GM23248 (cell line): ENCODE results near the gene MAP4K3. TPM values are rescaled to one million over a fixed set of nuclear protein-coding genes. Genes with fewer than 3 reads are reported as not detected.

Experiments used
- DNase-seq: peaks from one replicate; pipeline ENCODE4 v3.0.0-alpha.2; 2015
- H2AFZ ChIP-seq: fragments of 200-600 bp; sonication (generic); 2 replicates; pipeline ENCODE4 v1.6.1; 2016; ENCODE audit warnings: antibody characterized with exemption
- H3F3A ChIP-seq: fragments of 200-600 bp; sonication (generic); 2 replicates; pipeline ENCODE4 v1.6.1; 2016; ENCODE audit warnings: mild to moderate bottlenecking, antibody characterized with exemption, mixed run types; ENCODE audit not compliant: insufficient read depth
- H3K27ac ChIP-seq: fragments of 200-600 bp; sonication (generic); 2 replicates; pipeline ENCODE4 v1.5.1; 2016; ENCODE audit warnings: mild to moderate bottlenecking
- H3K27me3 ChIP-seq: fragments of 200-600 bp; sonication (generic); replicated peaks from 2 replicates; pipeline ENCODE4 v1.6.1; 2016; ENCODE audit warnings: mild to moderate bottlenecking; ENCODE audit not compliant: insufficient read depth
- H3K36me3 ChIP-seq: fragments of 200-600 bp; sonication (generic); 2 replicates; pipeline ENCODE4 v1.6.1; 2016; ENCODE audit warnings: low read depth, mild to moderate bottlenecking
- H3K4me1 ChIP-seq: fragments of 200-600 bp; sonication (generic); 2 replicates; pipeline ENCODE4 v1.6.1; 2016; ENCODE audit warnings: mild to moderate bottlenecking; ENCODE audit not compliant: insufficient read depth
- H3K4me2 ChIP-seq: fragments of 200-600 bp; sonication (generic); one replicate; pipeline ENCODE4 v1.6.1; 2016; ENCODE audit warnings: mild to moderate bottlenecking; ENCODE audit not compliant: unreplicated experiment
- H3K4me3 ChIP-seq: fragments of 200-600 bp; sonication (generic); 2 replicates; pipeline ENCODE4 v1.5.1; 2016; ENCODE audit warnings: mild to moderate bottlenecking
- H3K79me2 ChIP-seq: fragments of 200-600 bp; sonication (generic); 2 replicates; pipeline ENCODE4 v1.6.1; 2016; ENCODE audit warnings: mild to moderate bottlenecking; ENCODE audit not compliant: insufficient read depth
- H3K9ac ChIP-seq: fragments of 200-600 bp; sonication (generic); 2 replicates; pipeline ENCODE4 v1.6.1; 2016; ENCODE audit warnings: mild to moderate bottlenecking
- H3K9me2 ChIP-seq: fragments of 200-600 bp; sonication (generic); 2 replicates; pipeline ENCODE4 v1.6.1; 2016; ENCODE audit warnings: mixed run types, mild to moderate bottlenecking, moderate library complexity; ENCODE audit not compliant: insufficient read depth
- H3K9me3 ChIP-seq: fragments of 200-600 bp; sonication (generic); one replicate; pipeline ENCODE4 v1.6.1; 2017; ENCODE audit warnings: low read depth
- H4K20me1 ChIP-seq: fragments of 200-600 bp; sonication (generic); 2 replicates; pipeline ENCODE4 v1.6.0; 2016; ENCODE audit not compliant: insufficient read depth
- EZH2 ChIP-seq: fragments of 200-600 bp; sonication (generic); IDR thresholded peaks from 2 replicates; pipeline ENCODE4 v1.6.1; 2018; ENCODE audit warnings: antibody characterized with exemption, mild to moderate bottlenecking; ENCODE audit not compliant: insufficient read depth, poor library complexity, severe bottlenecking
- EZH2phosphoT487 ChIP-seq: fragments of 200-600 bp; sonication (generic); IDR thresholded peaks from 2 replicates; pipeline ENCODE4 v1.6.1; 2018; ENCODE audit warnings: antibody characterized with exemption, moderate library complexity, mild to moderate bottlenecking, low read depth; ENCODE audit not compliant: insufficient read depth
- WGBS, 2 experiments: methylation state at CpG; one replicate each; pipeline ENCODE4 v1.1.6; 2015 to 2017; ENCODE audit warnings: low lambda C conversion rate in 2 of 2, low coverage in 1 of 2; ENCODE audit errors: missing lambda C conversion rate in 2 of 2; 5-methylcytosine and 5-hydroxymethylcytosine counted together
- in situ Hi-C: fragments of 300-500 bp; cut with MboI; formaldehyde crosslinking; loops from 2 replicates; pipeline ENCODE4 v1.15.0; 2020
- polyA plus RNA-seq: library from polyadenylated mRNA; unstranded; fragments of >200 nt; fragmentation: Nextera tagmentation; extraction: Ambion mirVana; gene quantifications from 2 replicates; pipeline ENCODE4 v1.2.1, GENCODE V29; 2016
- total RNA-seq: library from RNA; depleted of rRNA; stranded (reverse); fragments of >200 nt; shearing (Covaris generic); gene quantifications from 2 replicates; pipeline ENCODE4 v1.2.3, GENCODE V29; 2014

Gene MAP4K3
- total and polyA plus RNA-seq, 2 experiments from 2014 or later = 9.9 to 32.0 TPM

- peak; percentile 85 for DNase-seq
- H3K27ac ChIP-seq = no peak overlapping the region
- no peaks in the 10 kb centered on the region for H3K9me3 ChIP-seq
- peak overlapping the region; percentile 32; the same call in 1 of the 2 replicates for H3K9ac ChIP-seq
- no peaks in the 10 kb centered on the region for H3F3A ChIP-seq
- no peaks in the 10 kb centered on the region for H3K9me2 ChIP-seq
- WGBS, 2 experiments = 19 to 20% methylated on average over 9 of the region's 9 CpGs
- TF ChIP-seq EZH2 (no peak), EZH2phosphoT487 (no peak)
- H3K4me3 ChIP-seq = peak overlapping the region; percentile 46
- H3K79me2 ChIP-seq = no peaks in the 10 kb centered on the region
- no peaks in the 10 kb centered on the region for H3K4me1 ChIP-seq
- H3K27me3 ChIP-seq = no peaks in the 10 kb centered on the region
- H3K36me3 ChIP-seq = no peaks in the 10 kb centered on the region
- no peaks in the 10 kb centered on the region for H4K20me1 ChIP-seq
- H3K4me2 ChIP-seq = peak overlapping the region; percentile 62
- peak overlapping the region; percentile 87 for H2AFZ ChIP-seq
- in situ Hi-C loops = loop anchor here (10.0 kb wide), 1 partner anchor 103 kb away; the partner anchor contains the start of gene SOS1
Observed at GRCh38 chr2:39227628-39228412, 209.3 kb downstream of the MAP4K3 start.

DNA sequence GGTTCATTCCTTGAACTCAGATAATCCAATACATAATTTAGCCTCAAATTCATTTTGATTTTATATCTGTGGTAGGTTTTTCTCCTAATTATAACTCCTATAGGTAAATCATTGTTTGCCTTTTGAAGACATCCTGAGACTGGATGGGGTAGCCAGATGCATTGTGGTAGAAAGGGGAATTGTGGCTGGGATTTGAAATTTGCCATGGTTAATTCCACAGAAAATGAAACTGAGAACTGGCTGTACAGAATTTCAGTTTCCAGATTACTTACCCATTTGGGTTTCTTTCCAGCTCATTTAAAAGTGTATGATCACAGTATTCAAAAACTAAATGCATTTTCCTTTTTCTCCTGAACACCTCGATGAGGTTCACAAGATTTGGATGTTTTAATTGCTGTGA lies 211.5 kb downstream of the MAP4K3 start:
- no peak overlapping the region for H3K9ac ChIP-seq
- H3F3A ChIP-seq = no peaks in the 10 kb centered on the region
- no peaks in the 10 kb centered on the region for H3K79me2 ChIP-seq
- DNase-seq = no peak
- H3K36me3 ChIP-seq = no peaks in the 10 kb centered on the region
- TF ChIP-seq EZH2phosphoT487 (no peak), EZH2 (no peak)
- no peak overlapping the region for H3K4me2 ChIP-seq
- no peaks in the 10 kb centered on the region for H3K9me2 ChIP-seq
- H3K4me1 ChIP-seq = no peaks in the 10 kb centered on the region
- H2AFZ ChIP-seq = no peak overlapping the region
- H3K9me3 ChIP-seq = no peaks in the 10 kb centered on the region
- no peaks in the 10 kb centered on the region for H3K27me3 ChIP-seq
- no peak overlapping the region for H3K27ac ChIP-seq
- no peak overlapping the region for H3K4me3 ChIP-seq
- in situ Hi-C loops = loop anchor here (10.0 kb wide), 1 partner anchor 101 kb away; the partner anchor contains the start of gene SOS1
- WGBS, 2 experiments = 93 to 97% methylated on average over 1 of the region's 1 CpG
- H4K20me1 ChIP-seq = no peaks in the 10 kb centered on the region

GRCh38 chr2:39223909-39224308 lies 213.2 kb downstream of the MAP4K3 start:
- 78 to 83% methylated on average over 1 of the region's 1 CpG for WGBS, 2 experiments
- no peaks in the 10 kb centered on the region for H3K4me1 ChIP-seq
- no peaks in the 10 kb centered on the region for H3K79me2 ChIP-seq
- no peak overlapping the region for H2AFZ ChIP-seq
- H3K27ac ChIP-seq = no peak overlapping the region
- no peaks in the 10 kb centered on the region for H3K27me3 ChIP-seq
- no peak for TF ChIP-seq EZH2phosphoT487
- no peak for TF ChIP-seq EZH2
- no peaks in the 10 kb centered on the region for H3F3A ChIP-seq
- H4K20me1 ChIP-seq = no peaks in the 10 kb centered on the region
- H3K9me2 ChIP-seq = no peaks in the 10 kb centered on the region
- in situ Hi-C loops = loop anchor here (10.0 kb wide), 1 partner anchor 99 kb away; the partner anchor contains the start of gene SOS1
- no peaks in the 10 kb centered on the region for H3K9me3 ChIP-seq
- H3K4me3 ChIP-seq = no peak overlapping the region
- no peak for DNase-seq
- no peak overlapping the region for H3K9ac ChIP-seq
- no peak overlapping the region for H3K4me2 ChIP-seq
- no peaks in the 10 kb centered on the region for H3K36me3 ChIP-seq

DNA sequence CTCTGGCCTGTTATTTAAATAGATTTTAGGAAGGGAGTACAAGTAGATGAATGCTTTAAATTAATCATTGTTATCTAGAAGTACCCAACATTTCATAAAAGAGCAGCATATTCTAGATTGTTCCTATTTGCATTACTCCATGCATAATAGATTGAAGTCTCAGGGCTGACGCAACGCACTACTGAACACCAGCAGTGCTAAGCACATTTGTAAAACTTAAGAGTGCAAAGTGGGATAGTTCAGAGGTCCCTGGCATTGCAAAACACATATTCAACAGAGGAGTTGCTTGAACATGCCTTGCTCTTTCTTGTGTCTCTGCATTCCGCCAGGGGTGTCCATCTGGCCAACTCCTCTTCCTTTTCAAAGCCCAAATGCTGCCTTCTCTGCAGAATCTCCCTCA lies 215.6 kb downstream of the MAP4K3 start:
- no peaks in the 10 kb centered on the region for H4K20me1 ChIP-seq
- no peaks in the 10 kb centered on the region for H3F3A ChIP-seq
- H3K27ac ChIP-seq = no peak overlapping the region
- no peak overlapping the region for H2AFZ ChIP-seq
- no peaks in the 10 kb centered on the region for H3K9me2 ChIP-seq
- DNase-seq = no peak
- 94 to 98% methylated on average over 3 of the region's 3 CpGs for WGBS, 2 experiments
- no peak overlapping the region for H3K4me3 ChIP-seq
- TF ChIP-seq EZH2phosphoT487 (no peak), EZH2 (no peak)
- H3K27me3 ChIP-seq = no peaks in the 10 kb centered on the region
- H3K9ac ChIP-seq = no peak overlapping the region
- H3K4me2 ChIP-seq = no peak overlapping the region
- no peaks in the 10 kb centered on the region for H3K4me1 ChIP-seq
- in situ Hi-C loops = loop anchor here (10.0 kb wide), 1 partner anchor 97 kb away; the partner anchor contains the start of gene SOS1
- H3K79me2 ChIP-seq = no peaks in the 10 kb centered on the region
- no peaks in the 10 kb centered on the region for H3K36me3 ChIP-seq
- no peaks in the 10 kb centered on the region for H3K9me3 ChIP-seq
